Osteocyte (in vitro differentiated cells): ENCODE measurements around the gene ANTXR1. TPM values are rescaled to one million over a fixed set of nuclear protein-coding genes. Genes with fewer than 3 reads are reported as not detected.

Experiments
- DNase-seq: peaks from one replicate; pipeline ENCODE4 v3.0.0; 2021; ENCODE audit warnings: mixed read lengths; ENCODE audit not compliant: unreplicated experiment; ENCODE audit errors: extremely low spot score
- H3K27ac Mint-ChIP-seq: one replicate; pipeline ENCODE4 v1.8.0; 2021; ENCODE audit warnings: mild to moderate bottlenecking, mixed read lengths; ENCODE audit not compliant: unreplicated experiment
- H3K27me3 Mint-ChIP-seq: one replicate; pipeline ENCODE4 v1.8.0; 2021; ENCODE audit warnings: mixed read lengths; ENCODE audit not compliant: unreplicated experiment
- H3K36me3 Mint-ChIP-seq: one replicate; pipeline ENCODE4 v1.8.0; 2021; ENCODE audit warnings: mixed read lengths; ENCODE audit not compliant: unreplicated experiment
- H3K4me1 Mint-ChIP-seq: one replicate; pipeline ENCODE4 v1.8.0; 2021; ENCODE audit warnings: mixed read lengths; ENCODE audit not compliant: unreplicated experiment
- H3K4me3 Mint-ChIP-seq: one replicate; pipeline ENCODE4 v1.8.0; 2021; ENCODE audit warnings: mild to moderate bottlenecking, moderate library complexity, mixed read lengths; ENCODE audit not compliant: unreplicated experiment
- H3K9me3 Mint-ChIP-seq: one replicate; pipeline ENCODE4 v1.8.0; 2021; ENCODE audit warnings: mixed read lengths; ENCODE audit not compliant: unreplicated experiment
- total RNA-seq: library from RNA; stranded (reverse); gene quantifications from 2 replicates; pipeline ENCODE4 v1.2.1, GENCODE V29; 2021
- TF ChIP-seq, protein P1 (sequence below): fragments of 200-600 bp; sonication (generic); IDR thresholded peaks from 2 replicates; pipeline ENCODE4 v1.5.0; 2021; ENCODE audit warnings: antibody characterized with exemption, mild to moderate bottlenecking, moderate library complexity

Gene ANTXR1
- total RNA-seq, 1 donor from 2014 or later = 144 TPM

GRCh38 chr2:68970566-68971265 lies 42.3 kb upstream of the ANTXR1 start:
- Mint-ChIP-seq H3K4me1 (peaks cover 59% of the 10 kb centered on the region), H3K27ac (peak overlapping the region; percentile 90), H3K36me3 (no peaks in the 10 kb centered on the region), H3K9me3 (no peaks in the 10 kb centered on the region), H3K4me3 (no peak overlapping the region), H3K27me3 (no peaks in the 10 kb centered on the region)
- TF ChIP-seq, protein P1, sequence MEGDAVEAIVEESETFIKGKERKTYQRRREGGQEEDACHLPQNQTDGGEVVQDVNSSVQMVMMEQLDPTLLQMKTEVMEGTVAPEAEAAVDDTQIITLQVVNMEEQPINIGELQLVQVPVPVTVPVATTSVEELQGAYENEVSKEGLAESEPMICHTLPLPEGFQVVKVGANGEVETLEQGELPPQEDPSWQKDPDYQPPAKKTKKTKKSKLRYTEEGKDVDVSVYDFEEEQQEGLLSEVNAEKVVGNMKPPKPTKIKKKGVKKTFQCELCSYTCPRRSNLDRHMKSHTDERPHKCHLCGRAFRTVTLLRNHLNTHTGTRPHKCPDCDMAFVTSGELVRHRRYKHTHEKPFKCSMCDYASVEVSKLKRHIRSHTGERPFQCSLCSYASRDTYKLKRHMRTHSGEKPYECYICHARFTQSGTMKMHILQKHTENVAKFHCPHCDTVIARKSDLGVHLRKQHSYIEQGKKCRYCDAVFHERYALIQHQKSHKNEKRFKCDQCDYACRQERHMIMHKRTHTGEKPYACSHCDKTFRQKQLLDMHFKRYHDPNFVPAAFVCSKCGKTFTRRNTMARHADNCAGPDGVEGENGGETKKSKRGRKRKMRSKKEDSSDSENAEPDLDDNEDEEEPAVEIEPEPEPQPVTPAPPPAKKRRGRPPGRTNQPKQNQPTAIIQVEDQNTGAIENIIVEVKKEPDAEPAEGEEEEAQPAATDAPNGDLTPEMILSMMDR = no peak
- no peak for DNase-seq

DNA sequence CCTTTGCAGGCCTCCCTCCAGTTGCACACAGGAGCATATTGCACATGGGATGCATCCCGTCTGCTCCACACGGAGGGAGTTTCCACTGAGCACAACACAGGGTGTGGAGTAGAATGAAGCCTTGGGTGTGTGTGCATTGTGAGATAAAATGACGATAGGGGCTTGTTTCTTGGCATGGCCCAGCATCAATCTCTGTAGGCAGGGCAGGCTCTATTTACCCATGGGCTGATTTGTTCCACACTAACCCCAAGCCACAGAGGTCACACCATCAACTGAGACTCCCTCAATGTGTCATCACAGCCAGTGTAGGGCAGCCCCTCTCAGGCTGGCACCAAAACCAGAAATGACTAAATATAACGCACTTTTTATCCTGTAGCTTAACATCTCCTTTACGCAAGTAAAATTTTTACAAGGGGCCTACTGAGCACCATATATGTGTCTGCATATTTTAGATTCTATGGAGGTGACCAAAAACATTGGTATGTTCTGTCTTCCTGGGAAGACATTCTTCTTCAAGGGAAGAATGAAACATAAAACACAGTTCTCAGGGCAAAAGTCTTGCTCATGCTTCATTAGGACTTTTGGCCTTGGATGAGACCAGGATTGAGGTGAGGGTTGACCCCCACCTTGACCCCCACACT lies 41.3 kb upstream of the ANTXR1 start:
- Mint-ChIP-seq H3K4me1 (peaks cover 59% of the 10 kb centered on the region), H3K27ac (peak overlapping the region; percentile 90), H3K4me3 (no peak overlapping the region), H3K27me3 (no peaks in the 10 kb centered on the region), H3K9me3 (no peaks in the 10 kb centered on the region), H3K36me3 (no peaks in the 10 kb centered on the region)
- TF ChIP-seq, protein P1 = no peak
- no peak for DNase-seq

- DNase-seq = no peak
- H3K4me3 Mint-ChIP-seq = no peak within 1 kb of the TSS
- peaks cover 49% of the 10 kb centered on the region for H3K4me1 Mint-ChIP-seq
- H3K9me3 Mint-ChIP-seq = no peaks in the 10 kb centered on the region
- peaks cover 4% of the 10 kb centered on the region for H3K27me3 Mint-ChIP-seq
- peak within 1 kb of the TSS; percentile 57 for H3K27ac Mint-ChIP-seq
- TF ChIP-seq, protein P1 = no peak
- H3K36me3 Mint-ChIP-seq = no peaks in the 10 kb centered on the region
These were observed 38.7 kb upstream of the ANTXR1 start, which contains the start of gene GKN1 for GRCh38 chr2:68974251-68974650. Gene GKN1, plus strand, starts transcription at chr2:68974636. Its CDS starts 42 bp downstream, at chr2:68974678.

GRCh38 chr2:68974946-68975665 lies 37.9 kb upstream of the ANTXR1 start:
- Mint-ChIP-seq H3K4me3 (no peak overlapping the region), H3K36me3 (no peaks in the 10 kb centered on the region), H3K27me3 (peaks cover 4% of the 10 kb centered on the region), H3K9me3 (no peaks in the 10 kb centered on the region), H3K4me1 (peaks cover 41% of the 10 kb centered on the region), H3K27ac (peak overlapping the region; percentile 57)
- DNase-seq = no peak
- TF ChIP-seq, protein P1 = no peak

- peaks cover 33% of the 10 kb centered on the region for H3K4me1 Mint-ChIP-seq
- no peak for DNase-seq
- no peaks in the 10 kb centered on the region for H3K9me3 Mint-ChIP-seq
- H3K36me3 Mint-ChIP-seq = no peaks in the 10 kb centered on the region
- TF ChIP-seq, protein P1 = no peak
- no peak overlapping the region for H3K4me3 Mint-ChIP-seq
- no peak overlapping the region for H3K27ac Mint-ChIP-seq
- peaks cover 4% of the 10 kb centered on the region for H3K27me3 Mint-ChIP-seq
These were observed 37.1 kb upstream of the ANTXR1 start for GRCh38 chr2:68975844-68976243.
